ENCODE results near the gene STK32C.

STK32C gene

DNA sequence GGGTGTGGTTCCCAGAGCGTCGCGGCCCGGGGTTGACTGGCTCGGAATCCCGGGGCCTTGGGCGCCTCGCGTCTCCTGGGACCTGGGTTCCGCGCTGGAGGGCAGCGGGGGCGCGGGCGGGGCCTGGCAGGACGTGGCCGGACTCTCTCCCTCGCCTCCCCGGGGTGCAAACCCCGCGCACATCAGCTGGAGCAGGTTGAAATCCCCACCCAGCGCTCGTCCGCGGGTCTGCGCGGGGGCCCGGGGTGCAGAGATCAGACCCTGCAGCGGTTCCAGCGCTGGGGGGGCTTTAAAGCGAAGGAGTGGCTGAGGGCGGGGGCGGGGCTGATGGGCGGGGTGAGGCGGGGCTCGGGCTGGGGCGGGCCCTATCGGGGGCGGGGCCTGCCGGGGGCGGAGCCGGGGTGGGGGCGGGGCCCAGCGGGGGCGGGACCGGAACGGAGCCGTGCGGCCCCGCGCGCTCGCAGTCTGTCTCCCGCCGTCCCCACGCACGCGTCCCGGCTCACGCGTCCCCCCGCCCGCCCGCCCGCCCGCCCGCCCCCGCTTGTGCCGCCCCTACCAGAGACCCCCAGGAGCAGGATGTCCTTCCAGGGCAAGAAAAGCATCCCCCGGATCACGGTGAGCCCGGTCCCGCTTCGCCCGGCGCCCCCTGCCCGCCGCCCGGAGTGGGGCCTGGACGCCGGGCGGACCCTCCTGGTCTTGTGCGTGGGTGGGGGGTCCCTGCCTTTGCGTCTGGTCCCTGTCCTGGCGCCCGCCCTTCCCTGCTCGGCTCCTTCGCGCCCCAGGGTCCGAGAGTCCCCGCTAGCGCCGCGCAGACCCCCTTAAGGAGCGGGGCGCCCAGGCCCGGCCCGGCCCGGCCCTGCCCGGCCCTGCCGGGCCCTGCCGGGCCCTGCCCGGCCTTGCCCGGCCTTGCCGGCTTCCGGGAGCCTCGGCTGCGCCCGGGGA is 121.0 kb downstream of the STK32C start, which contains the start of gene DPYSL4:
TSS of gene DPYSL4 (plus strand) at position 461 of the 942 bp plus-strand sequence. CDS start at position 577, 116 bp downstream.
- no peak for DNase-seq (ENCODE audit: low read depth in 4 of 4, low spot score in 1 of 4)

GRCh38 chr10:132185601-132186487 is 121.9 kb downstream of the STK32C start:
- peak in 2 of 4 experiments; percentile 34 to 35 for DNase-seq (ENCODE audit: low read depth in 4 of 4, low spot score in 1 of 4)

DNA sequence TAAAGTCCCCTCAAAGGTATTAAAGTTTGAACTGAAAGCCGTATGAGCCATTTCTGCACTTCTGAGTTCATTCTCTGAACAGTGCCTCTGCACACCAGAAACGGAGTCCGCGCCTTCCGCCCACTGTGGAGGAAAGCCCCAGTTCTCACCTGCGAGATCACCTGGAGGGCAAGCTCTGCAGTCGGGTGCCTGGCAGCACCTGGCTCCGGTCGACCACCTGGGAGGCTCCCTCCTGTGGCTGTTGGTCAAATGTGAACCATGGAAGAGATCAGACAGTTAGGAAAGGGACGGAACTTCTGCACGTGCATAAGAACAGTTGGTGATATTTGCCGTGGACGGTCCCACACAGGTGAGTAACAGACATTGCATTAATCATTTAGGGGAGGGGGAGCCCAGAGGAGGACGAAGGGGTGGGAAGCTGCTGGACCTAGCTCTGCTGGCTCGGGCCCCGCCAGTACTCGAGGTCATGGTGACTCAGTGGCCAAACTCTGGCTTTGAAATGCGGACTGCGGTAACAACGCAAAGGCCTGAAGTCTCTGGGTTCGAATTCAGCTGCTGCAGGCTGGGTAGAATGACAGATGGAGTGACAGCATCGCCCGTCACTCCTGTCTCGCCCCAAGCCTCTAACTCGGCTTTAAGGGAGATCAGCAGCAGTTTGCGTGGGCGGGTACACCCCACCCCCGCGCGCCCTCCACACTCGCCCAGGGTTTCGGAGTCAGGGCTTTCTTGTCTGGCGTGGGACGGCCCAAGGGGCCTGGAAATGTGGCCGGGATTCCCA is 122.7 kb downstream of the STK32C start:
- DNase-seq (ENCODE audit: low read depth in 4 of 4, low spot score in 1 of 4): no peak

DNA sequence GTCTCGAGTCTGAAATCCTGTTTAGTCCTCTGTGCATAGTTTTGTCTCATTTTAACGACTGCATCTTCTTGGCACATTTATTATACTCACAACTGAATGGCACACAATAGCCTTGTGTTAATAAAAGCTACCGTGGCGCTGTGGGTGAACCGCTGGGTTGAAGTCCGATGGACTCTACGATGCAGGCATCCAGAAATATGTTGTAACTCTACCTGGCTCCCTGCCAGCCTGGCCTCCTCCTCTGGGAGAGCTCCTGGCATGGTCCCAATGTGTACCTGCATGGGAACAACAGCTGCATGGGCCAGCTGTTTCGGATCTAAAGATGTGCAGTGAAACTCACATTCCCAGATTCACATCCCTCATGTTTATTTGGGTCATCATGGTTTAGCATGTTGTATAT is 124.7 kb downstream of the STK32C start:
- no peak for DNase-seq (ENCODE audit: low read depth in 4 of 4, low spot score in 1 of 4)

- DNase-seq (ENCODE audit: low read depth in 4 of 4, low spot score in 1 of 4): no peak
These were observed 125.2 kb downstream of the STK32C start for GRCh38 chr10:132182591-132182990.

GRCh38 chr10:132181691-132182425 is 125.9 kb downstream of the STK32C start:
- DNase-seq (ENCODE audit: low read depth in 4 of 4, low spot score in 1 of 4): no peak

GRCh38 chr10:132180736-132181135 is 127.0 kb downstream of the STK32C start:
- DNase-seq (ENCODE audit: low read depth in 4 of 4, low spot score in 1 of 4): no peak

- DNase-seq (ENCODE audit: low read depth in 4 of 4, low spot score in 1 of 4): no peak
These were observed 128.0 kb downstream of the STK32C start for GRCh38 chr10:132179551-132180392.

- no peak for DNase-seq (ENCODE audit: low read depth in 4 of 4, low spot score in 1 of 4)
These were observed 128.8 kb downstream of the STK32C start for GRCh38 chr10:132178672-132179545.

- no peak for DNase-seq (ENCODE audit: low read depth in 4 of 4, low spot score in 1 of 4)
These were observed 129.7 kb downstream of the STK32C start for GRCh38 chr10:132178046-132178445.

GRCh38 chr10:132176623-132177500 is 130.9 kb downstream of the STK32C start:
- no peak for DNase-seq (ENCODE audit: low read depth in 4 of 4, low spot score in 1 of 4)

GRCh38 chr10:132175907-132176581 is 131.7 kb downstream of the STK32C start:
- no peak for DNase-seq (ENCODE audit: low read depth in 4 of 4, low spot score in 1 of 4)

DNA sequence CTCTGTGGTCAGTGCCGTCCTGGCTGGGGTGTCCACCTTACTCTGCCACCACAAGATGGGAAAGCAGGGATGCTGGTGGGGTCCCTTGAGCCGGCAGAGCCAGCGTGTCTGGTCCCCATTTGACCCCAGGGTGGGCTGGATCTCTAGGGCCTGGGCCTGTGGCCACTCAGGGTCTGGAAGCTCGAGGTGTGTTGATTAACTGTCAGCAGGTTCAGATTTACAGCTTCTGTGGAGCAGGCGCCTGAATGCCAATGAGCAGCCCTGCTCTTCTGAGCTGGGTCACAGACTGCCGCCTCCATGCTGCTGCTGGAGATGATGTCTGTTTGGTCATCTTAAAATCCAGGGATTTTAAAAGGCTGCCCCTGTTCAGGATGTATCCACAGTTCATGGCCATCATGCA is 132.3 kb downstream of the STK32C start:
- DNase-seq (ENCODE audit: low read depth in 4 of 4, low spot score in 1 of 4): no peak

GRCh38 chr10:132174237-132174636 is 133.5 kb downstream of the STK32C start:
- no peak for DNase-seq (ENCODE audit: low read depth in 4 of 4, low spot score in 1 of 4)

DNA sequence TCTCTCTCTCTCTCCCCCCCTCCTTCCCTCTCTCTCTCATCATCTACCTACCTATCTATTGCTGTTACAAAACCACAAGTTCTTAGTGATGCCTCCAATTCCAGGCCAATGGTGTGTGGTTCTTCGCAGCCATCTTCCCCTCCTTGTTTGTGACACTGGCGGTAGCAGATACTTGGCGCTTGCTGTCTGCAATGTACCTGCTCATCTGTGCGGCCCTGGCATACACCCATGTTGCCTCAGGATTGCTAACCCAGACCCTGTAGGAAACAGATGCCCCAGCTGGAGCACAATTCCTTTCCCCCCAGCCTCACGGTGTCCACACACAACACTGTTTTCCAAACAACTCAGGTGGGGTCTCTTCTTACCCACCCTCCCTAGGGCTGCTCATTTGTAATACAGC is 134.6 kb downstream of the STK32C start:
- DNase-seq (ENCODE audit: low read depth in 4 of 4, low spot score in 1 of 4): no peak

DNA sequence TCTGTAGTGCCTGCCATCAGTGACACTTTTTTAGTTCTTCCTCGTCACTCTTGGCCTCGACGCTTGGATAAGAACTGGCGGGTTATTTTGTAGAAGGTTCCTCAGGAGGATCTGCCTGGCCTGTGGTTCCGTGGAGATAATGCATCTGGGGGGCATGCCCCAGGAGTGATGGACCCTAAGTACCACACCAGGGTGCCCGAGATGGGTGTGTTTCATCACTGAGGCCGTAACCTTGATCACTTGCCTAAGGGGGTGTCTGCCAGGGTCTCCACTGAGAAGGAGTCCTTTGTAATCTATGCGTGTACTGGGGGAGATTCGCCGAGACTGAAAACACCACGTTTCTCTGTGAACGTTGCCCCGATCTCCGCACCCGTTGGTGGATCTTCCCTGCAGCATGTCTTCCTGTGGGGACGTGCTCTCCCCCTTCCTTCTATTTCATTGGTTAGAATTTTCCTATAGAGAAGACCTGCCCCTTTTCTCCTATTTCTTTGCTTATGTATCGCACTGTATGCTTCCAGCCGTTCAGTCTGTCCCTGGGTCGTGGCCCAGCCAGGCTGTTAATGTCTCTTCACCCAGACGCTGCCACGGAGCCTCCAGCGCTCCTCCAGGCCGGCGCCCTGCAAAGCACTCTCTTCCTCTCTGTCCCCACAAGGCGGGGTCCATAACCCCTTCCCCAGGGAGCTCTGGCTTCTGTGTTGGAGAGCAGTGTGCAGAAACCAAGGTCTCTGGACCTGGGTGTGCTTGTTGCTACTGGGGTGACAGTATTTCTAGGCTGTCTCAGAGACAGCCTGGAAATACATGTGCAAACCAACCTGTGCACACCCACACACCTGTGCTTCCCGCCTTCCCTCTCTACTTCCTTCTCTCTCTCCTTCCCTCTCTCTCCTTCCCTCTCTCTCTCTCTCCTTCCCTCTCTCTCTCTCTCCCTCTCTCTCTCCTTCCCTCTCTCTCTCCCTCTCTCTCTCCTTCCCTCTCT is 135.4 kb downstream of the STK32C start:
- no peak for DNase-seq (ENCODE audit: low read depth in 4 of 4, low spot score in 1 of 4)

Measured in stimulated activated CD4-positive, alpha-beta T cell treated with anti-CD3 and anti-CD28 coated beads, Interleukin-1b, Interleukin-23, amount 100 ng/mL, for 24 hours (primary cell).